HG02623 (cell line): ENCODE measurements around the gene ITGA1.
"Not testable (repeated sequence)": the region's sequence is repeated elsewhere in the genome, so short reads cannot be mapped to it uniquely, and the experiment has no call there.

Experiments used
- ATAC-seq: cut with Tn5 transposase; IDR thresholded peaks from one replicate; pipeline ENCODE4 v1.9.1; 2021; ENCODE audit warnings: moderate library complexity; ENCODE audit not compliant: unreplicated experiment

Gene ITGA1

DNA sequence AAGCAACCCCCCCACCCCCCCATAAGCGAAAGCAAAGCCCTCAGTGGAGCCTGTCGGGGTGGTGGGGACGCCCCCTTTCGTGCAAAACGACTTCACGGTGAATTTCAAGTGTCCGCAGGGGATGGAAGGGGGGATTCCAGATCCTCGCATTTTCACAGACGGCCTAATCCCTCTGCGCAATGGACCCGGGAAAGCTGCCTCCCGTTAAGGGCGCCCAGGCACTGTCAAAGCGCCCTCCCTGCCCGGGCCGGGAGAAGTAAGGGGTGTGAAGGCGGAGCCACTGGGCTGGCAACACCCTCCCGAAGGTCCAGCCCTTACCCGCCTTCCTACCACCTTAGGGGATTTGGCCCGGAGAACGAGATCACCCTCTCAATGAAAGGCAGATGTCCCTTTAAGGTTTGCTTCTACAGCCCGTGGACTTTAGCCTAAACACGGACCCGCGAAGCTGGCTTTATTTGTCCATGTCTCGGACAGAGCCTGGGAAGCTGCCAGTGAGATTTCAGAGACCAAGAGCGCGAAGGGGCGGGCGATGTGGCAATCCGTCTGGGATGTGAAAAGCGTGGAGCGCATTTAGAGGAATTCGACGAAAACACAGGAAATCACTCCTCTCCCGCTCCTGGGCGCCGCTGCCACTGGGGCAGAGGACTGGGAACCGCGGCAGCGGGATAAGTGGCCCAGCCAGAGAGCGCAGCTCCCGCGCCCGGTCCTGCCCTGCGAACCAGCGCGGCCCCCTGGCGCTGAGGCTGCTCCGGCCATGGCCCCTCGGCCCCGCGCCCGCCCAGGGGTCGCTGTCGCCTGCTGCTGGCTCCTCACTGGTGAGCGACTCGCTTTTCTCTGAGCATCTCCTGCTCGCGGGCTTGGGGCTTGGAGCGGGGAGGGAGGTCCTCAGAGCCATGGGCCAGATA is at the start of gene ITGA1, which contains the start of gene PELO:
TSS of gene ITGA1 (plus strand) at position 317 of the 905 bp plus-strand sequence. CDS start at position 755, 438 bp downstream.
TSS of gene PELO (plus strand) at position 317 of the 905 bp plus-strand sequence. CDS start 12,479 bp downstream, outside the sequence.
- ATAC-seq, result peak; percentile 79

DNA sequence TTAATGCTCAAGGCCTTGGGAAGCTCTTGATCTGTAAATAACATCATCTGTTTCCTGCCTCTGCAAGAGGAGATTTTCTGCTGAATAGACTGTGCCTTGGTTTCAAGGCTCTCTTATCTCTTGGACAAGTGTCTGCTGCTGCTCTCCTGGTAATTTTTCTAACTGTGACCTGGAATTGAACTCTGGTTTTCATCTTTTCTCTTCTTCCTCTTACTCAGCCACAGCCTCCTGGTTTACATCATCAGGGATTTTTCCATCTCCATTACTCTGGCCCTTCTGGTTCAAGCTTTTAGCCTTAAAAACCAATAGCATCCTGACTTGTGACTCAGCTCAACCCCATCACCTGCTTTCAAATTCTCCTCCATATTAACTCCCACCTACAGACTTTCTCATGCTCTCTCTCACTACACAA is 49.6 kb upstream of the ITGA1 start:
- ATAC-seq, result peak; percentile 72

DNA sequence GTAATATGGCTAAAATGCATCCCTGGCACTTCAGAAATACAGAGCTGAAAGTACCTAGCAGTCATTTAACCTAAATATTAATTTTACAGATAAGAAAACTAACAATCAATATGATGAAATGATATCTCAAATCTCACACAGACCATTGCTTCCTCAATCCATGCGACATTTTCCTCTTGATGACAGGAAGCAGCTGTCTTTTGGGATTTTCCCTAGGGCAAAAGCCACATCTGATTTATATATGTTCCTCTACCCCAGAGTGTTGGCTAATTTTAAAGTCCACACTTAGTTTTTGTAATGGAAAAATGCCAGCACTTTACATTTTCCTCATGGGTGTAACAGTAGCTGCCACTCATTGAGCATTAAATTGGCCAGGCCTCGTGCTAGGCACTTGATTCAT is 47.7 kb upstream of the ITGA1 start:
- ATAC-seq, result no peak

DNA sequence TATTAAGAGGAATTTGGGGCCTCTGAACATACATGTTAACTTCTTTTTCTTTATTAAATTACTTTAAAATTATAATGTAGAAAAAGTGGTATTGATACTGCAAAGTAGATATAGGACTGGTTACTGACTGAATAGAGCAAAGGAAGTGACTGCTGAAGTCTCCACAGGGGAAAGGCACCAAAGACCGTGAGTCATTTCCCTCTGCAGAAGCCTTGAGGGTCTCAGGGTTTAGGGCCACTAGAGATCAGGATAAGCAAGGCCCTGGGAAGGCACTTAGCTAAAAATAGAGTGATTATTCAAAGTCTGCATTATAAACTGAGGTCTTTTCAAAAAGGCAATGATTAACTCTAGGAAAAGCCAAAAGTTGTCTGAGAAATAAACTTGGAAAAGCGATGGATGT is 44.7 kb upstream of the ITGA1 start:
- ATAC-seq, result no peak

DNA sequence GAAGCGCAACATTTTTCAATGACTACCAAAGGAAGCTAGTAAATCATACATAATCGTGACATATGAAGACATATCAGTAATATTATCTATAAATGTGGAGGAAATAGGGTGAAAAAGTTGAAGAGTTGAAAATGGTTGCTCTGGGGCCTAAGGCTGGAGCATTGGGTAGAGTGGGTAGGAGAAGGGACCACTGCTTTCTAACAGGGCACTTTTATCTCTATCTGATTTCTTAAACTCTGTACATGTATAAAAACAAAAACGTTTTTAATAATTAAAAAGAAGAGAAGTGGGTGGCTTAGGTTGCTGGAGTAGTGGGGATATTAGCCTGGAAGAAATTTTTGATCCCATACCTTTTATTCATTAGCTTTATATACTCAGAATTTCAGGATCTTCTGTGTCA is 44.2 kb upstream of the ITGA1 start:
- no peak for ATAC-seq

DNA sequence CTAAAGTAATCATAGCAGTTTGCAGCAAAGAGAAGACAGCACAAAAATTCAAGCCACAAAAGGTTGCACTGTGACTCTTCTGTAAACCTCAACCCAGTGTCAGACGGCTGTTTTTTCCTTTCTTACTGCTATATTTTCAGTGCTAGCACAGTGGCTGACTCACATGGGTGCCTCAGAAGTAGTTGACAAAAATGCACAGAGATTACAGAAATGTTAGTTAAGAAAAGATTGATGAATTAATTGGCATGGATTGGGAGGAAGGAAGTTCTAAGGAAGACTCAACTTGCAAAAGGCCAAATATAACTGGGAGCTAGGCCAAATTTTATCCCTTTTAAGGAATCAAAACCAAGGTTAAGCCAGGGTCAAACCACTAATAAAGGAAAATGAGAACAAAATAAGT is 43.7 kb upstream of the ITGA1 start:
- ATAC-seq, result peak; percentile 67

DNA sequence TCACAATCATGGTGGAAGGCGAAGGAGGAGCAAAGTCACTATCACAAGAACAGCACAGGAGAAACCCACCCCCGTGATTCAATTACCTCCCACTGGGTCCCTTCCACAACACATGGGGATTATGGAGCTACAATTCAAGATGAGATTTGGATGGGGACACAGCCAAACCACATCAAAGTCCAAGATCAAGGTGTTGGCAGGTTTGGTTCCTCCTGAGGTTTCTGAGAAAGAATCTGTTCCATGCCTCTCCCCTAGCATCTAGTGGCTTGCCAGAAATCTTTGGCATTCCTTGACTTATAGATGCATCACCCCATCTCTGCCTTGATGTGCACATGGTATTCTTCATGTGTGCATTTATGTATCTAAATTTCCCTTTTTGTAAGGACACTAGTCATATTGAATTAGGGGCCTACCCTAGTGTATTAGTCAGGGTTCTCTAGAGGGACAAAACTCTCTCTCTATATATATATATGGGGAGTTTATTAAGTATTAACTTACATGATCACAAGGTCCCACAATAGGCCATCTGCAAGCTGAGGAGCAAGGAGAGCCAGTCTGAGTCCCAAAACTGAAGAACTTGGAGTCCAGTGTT is 42.8 kb upstream of the ITGA1 start:
- not testable (repeated sequence) for ATAC-seq

DNA sequence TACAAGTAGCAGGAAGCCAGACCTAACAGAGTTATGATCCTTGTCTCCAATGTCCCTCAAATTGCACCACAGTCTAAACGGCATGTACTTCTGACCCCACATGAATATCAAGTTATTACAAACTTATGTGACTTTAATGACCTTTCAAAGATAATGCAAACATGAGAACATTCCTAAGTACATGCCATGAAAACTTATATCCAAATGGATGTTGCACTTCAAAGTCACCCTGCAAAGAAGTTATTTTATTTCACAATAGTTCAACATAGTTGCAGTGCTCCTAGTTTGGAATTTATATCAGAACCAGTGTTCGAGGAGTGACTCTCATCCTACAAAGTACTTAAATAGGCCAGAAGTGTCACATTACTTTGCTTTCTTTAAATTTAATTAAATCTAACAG is 41.2 kb upstream of the ITGA1 start:
- no peak for ATAC-seq

DNA sequence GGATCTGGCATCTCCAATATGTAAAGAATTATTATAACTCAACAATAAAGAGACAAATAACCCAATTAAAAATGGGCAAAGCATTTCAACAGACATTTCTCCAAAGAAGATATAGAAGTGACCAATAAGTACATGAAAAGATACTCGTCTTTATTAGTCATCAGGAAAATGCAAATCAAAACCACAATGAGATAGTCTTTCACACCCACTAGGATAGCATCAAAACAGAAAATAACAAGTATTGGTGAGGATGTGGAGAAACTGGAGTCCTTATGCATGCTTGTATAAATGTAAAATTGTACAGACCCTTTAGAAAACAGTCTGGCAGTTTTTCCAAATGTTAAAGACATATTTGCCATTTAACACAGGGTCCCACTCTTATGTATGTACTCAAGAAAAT is 39.1 kb upstream of the ITGA1 start:
- ATAC-seq, result peak; percentile 42

DNA sequence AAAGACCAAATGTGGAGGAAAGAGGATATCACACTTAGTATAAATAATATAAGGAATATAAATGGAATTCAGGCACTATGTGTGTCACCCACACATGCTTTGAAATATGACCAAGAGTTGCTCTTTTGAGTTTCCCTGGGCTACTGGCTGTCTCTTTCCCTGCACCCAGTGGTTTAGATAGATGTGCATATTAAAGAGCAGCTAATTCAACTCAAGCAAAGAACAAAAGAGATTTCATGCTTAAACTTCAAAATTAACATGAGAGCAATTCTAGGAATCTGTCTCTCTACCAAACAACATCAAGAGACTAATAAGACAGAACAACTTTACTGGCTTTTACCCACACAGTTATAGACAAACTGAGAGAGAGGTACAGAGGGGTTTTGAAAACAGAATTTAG is 38.0 kb upstream of the ITGA1 start:
- ATAC-seq, result no peak

DNA sequence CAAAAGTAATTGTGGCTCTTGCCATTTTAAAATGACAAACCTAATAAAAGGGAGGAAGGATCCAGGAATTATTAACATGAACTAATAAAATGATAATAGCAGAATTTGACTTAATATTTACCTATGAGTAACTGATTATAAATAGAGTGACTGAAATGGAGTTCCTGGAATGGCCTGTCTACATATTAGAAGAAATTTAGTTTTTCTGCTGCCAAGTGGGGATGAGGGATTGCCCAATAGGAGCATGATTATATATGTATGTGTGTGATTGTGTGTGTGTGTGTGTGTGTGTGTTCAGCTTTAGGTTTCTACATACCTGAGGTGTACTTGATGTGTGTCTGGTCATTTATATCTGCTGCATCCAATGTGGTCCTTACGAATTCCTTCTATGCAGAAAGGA is 36.6 kb upstream of the ITGA1 start:
- no peak for ATAC-seq

DNA sequence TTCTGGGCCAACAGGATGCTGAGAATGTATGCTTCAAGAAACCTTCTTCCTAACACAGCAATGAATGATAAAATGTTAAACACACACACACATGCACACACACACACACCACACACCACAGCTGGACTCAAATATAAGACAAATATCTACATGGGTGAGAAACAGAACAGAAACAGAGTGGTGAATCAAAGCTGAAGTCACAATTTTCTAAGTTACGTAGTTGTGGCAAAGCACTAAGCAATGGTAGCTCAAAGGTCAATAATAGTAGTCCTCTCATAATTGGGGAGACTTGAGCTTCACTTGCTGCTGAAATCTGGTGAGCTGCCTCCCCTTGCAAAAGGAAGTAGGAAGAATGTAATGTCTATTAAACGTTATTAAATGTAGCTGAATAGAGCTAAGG is 33.7 kb upstream of the ITGA1 start:
- no peak for ATAC-seq

DNA sequence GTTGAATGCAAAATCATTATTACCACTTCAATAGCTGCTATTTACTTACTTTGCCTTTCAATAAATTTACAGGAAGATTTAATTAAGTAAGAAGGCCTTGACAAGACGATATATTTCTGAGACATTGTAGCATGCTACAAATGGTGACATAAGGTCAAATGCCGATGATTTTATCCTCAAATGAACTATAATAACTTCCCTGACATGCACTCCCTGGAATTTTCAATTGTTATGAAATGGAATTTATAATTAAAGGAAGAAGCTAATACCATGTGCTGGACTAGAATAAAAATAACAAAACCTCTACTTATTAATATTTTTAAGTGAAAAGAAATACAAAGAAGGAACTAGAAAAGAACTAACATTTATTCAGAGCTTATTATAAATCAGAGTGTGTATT is 30.2 kb upstream of the ITGA1 start:
- no peak for ATAC-seq

DNA sequence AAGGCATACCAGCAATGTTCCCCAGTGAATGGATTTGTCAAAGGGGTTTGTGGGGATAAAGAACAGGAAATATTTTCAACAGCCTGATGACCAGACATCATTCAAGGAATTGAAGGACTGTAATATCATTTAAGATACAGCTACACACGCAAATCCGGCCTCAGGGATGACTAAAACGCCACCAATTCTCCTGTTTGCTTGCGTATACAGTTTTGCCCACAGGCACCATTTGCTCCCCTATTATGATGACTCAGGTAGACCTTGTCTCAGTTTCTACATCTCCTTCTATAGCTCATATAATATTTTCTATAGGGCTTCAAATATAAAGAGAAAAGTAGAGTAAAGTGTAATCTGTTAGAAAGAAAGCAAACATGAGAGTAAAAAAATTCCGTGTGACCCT is 29.7 kb upstream of the ITGA1 start:
- no peak for ATAC-seq

DNA sequence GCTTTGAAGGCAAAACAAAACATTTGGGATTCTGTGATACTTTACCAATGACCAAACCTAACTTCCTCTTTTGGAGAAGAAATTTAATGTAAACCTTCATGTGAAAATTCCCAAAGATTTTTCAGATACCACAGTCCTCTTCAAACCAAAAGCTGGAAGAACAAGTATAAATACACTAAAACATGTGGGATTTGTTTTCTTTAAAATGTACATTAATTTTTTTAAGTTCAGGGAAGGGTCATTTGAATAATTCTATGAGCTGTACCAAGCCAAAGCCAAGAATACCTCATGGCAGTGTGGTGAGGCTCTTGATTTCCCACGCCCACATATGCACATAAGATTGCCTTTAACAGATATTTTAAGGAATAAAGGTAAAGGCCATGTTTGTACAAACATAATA is 28.4 kb upstream of the ITGA1 start:
- ATAC-seq, result no peak

DNA sequence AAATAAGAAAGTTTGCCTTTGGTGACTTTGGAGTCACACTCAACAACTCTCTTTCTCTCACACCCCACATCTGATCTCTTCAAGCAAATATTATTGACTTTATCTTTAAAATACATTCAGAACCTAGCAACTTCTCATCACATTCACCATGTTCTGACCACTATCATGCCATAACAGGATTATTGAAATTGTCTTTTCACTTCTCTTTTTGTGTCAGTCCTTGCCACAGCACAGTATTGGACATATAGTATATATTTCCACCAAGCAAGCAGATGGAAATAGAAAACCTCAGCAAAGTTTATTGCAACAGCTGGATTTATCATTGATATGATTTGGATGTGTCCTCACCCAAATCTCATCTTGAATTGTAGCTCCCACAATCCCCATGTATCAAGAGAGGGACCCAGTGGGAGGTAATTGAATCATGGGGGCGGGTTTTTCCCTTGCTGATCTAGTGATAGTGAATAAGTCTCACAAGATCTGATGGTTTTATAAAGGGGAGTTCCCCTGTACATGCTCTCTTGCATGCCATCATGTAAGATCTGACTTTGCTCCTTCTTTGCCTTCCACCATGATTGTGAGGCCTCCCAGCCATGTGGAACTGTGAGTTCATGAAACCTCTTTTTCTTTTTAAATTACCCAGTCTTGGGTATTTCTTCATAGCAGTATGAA is 26.9 kb upstream of the ITGA1 start:
- no peak for ATAC-seq

DNA sequence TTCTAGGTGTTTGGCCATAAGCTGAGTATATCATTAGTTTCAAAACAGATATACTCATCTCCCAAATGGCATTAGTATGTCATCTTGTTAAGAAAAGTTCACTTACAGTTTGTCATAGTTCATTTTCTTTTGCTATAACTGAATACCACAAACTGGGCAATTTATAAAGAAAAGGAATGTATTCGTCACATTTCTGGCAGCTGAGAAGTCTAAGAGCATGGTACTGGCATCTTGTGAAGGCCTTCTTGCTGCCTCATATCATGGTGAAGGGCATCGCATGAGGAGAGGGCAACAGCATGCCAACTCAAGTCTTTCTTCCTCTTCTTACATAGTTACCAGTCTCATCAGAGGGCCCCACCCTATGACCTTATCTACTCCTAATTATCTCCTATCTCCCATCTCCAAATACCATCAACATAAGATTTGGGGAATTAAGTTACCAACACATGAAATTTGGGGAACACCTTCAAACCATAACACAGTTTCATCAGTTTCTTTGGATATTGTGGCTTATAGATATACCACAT is 20.4 kb upstream of the ITGA1 start:
- no peak for ATAC-seq

DNA sequence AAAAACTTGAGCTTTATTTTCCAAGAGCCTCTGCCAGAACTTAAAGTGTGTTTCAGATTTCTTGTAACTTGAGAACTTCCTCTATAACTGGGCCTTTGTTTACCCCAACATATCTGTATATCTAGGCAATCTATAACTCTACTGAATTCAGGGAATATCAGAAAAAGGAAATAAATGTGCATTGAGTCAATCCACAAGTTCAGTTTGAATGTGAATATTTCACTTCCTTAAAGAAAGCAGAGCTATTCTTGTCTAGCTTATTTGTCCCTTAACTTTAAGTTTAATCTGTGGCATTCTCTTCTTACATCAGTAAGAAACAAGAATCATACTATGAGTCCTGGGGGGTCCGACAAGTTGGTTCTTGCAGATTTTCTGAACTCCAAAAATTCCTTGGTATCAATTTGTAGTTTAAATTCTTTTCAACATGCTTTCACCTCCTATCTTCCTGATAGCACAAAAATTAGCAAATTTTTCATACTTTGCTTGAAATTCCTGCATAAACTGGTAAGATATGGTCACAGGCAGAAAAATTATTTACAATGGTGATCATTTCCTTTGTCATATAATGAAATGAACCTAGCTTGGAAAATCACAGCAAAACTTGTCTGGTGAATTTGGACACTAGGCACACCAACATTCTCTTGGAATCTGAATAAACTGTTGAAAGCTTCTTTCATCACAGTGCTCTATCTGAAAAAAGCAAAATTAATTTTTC is 19.8 kb upstream of the ITGA1 start:
- ATAC-seq, result peak; percentile 34

DNA sequence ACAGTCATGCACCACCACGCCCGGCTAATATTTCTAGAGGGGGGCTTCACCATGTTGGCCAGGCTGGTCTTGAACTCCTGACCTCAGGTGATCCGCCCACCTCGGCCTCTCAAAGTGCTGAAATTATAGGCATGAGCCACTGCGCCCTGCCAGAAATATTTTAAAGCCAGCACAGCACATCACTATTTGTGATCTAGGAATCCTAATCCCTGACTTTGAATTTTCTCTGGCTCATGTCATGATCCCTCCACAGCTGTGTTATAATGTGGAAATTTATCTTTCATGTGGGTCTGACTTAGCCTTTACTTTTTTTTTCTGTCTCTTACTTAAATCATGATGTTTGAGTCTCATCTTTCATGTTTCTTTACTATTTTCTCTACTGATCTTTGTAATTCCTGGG is 18.7 kb upstream of the ITGA1 start:
- ATAC-seq, result no peak

DNA sequence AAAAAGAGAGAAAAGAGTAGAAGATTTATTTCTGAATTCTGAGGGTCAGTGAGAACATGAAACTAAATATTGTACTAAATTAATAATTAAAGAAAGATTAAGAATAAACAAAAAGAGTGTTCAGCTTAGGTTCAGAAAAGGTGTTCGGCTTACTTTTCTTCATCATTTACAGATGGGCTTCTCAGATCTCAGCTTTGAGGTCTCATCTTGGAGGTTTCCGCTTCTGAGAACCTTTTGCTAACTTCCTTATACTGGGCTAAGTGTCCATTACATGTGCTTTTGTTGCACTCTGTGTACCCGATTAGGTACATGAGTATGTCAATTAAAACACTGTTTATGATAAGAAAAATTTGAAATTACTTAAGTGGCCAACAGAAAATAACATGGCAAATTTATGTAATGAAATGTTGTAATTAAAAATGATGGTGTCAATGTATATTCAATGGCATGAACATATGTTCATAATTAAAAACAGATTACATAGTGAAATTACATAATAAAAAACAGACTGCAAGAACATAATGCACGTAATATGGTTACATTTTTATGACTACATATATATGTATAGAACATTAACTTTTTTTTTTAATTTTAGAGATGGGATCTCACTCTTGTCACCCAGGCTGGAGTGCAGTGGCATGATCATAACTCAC is 17.3 kb upstream of the ITGA1 start:
- ATAC-seq, result no peak
